ENCODE measurements around the gene TRIM7.

Gene TRIM7

DNA sequence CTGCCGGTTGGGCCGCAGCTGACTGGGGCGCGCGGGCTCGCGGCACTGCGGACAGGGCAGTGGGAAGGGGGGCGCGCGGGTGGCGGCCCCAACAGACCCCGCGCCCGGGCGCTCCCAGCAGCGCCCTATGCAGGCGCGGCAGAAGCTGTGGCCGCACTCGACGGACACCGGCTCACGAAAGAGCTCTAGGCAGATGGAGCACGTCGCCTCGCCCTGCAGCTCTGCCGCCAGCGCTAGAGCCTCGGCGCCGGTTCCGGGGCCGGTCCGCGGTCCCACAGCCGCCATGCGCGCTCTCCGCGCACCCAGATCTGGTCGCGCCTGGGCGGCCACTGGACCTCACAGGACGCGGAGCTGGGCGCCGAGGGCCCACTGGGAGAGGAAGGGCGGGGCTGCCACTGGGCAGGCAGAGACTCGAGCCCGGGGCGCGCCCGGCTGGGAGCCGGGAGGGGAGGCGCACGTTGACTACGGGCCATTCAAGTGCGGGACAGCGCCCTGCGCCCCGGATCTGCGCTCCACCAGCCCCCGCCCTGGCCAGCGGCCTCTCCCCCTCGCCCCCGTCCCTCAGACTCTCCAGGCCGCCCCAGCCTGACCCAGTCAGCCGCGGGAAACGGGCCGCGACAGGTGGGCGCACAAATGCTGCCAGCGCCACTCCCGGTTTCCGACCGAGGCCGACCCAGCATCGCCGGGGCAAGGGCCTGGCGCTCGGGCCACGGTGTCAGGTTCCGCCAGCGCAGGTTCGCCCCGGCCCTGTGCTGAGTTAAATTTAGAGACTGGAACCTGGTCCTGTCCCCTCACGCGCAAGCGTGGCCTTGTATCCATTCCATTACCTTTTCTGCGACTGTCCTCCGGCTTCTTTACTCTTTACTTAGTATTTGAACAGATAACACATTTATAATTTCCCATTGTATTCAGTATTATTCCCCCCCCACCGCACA is at the start of gene TRIM7:
Gene TRIM7, minus strand, starts transcription at position 371 of the 935 bp plus-strand sequence. Its CDS starts 86 bp downstream, at position 285.
- DNase-seq (ENCODE audit: low read depth in 1 of 2, low spot score in 1 of 2) = peak; percentile 61 to 66
- no peak for TF ChIP-seq JUND (IDR thresholded peaks at IDR 0.05; ENCODE audit: low read depth)
- in situ Hi-C loops (cut with HindIII; ENCODE audit: low pct_unique_long_range_greater_than_20kb, low sequenced_read_pairs) = no loop called here

DNA sequence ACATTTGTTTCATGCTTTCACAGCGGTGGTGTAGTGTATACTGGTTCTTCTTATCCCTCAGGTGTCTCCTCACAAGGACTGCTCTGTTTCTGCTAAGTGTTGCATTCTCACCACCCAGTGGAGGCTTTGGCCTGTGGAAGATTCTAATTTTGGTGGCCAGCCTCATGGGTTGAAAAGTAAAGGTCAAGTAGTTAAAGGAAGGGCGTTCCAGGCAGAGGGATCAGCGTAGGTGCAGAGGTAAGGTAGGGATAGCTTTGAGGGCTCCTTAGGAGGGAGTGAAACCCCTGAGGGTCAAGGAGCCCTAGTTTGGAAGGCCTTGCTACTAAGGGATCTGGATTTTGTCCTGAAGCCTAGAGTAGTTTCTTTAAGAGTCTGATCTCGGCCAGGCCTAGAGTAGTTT is 43.3 kb upstream of the TRIM7 start:
- in situ Hi-C loops (cut with HindIII; ENCODE audit: low pct_unique_long_range_greater_than_20kb, low sequenced_read_pairs) = no loop called here
- DNase-seq (ENCODE audit: low read depth in 1 of 2, low spot score in 1 of 2) = no peak
- no peak for TF ChIP-seq JUND (IDR thresholded peaks at IDR 0.05; ENCODE audit: low read depth)

DNA sequence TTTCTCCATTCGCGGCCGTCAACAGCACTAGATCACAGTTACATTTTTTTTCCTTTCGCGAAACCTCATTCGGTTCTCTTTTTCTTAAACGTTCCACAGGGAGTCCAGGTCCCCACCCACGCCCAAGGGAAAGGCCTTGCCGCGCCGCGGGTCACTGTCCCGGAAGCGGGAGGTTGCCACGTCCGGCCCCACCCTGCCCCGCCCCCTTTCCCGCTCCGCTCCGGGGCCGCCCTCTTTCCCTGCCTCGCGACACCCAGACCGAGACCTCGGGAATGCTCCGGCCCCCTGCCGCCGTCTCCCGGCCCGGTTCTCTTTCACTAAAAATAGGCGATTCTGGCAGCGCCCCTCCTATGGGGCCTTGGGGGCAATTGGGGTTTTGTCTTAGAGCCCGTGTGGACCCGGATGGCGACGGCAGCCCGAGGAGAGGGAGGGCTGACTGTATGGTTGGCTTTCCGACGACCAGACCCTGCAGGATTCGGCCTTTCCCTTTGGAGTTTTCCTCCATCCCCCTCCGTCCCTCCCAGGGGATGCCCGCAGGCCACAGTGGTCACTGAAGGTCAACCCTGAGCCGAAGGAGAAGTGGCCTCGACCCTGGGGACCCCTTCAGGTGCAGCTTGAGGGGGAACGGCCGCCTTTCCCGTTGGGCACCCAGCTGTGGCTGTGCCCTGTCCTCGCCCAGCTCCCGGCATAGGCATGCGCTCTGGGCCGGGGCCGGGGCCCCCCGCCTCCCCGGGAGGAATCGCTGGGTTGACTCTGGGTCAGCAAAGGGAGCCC is 41.5 kb upstream of the TRIM7 start:
- in situ Hi-C loops (cut with HindIII; ENCODE audit: low pct_unique_long_range_greater_than_20kb, low sequenced_read_pairs) = no loop called here
- peak; percentile 88 to 89 for DNase-seq (ENCODE audit: low read depth in 1 of 2, low spot score in 1 of 2)
- no peak for TF ChIP-seq JUND (IDR thresholded peaks at IDR 0.05; ENCODE audit: low read depth)

DNA sequence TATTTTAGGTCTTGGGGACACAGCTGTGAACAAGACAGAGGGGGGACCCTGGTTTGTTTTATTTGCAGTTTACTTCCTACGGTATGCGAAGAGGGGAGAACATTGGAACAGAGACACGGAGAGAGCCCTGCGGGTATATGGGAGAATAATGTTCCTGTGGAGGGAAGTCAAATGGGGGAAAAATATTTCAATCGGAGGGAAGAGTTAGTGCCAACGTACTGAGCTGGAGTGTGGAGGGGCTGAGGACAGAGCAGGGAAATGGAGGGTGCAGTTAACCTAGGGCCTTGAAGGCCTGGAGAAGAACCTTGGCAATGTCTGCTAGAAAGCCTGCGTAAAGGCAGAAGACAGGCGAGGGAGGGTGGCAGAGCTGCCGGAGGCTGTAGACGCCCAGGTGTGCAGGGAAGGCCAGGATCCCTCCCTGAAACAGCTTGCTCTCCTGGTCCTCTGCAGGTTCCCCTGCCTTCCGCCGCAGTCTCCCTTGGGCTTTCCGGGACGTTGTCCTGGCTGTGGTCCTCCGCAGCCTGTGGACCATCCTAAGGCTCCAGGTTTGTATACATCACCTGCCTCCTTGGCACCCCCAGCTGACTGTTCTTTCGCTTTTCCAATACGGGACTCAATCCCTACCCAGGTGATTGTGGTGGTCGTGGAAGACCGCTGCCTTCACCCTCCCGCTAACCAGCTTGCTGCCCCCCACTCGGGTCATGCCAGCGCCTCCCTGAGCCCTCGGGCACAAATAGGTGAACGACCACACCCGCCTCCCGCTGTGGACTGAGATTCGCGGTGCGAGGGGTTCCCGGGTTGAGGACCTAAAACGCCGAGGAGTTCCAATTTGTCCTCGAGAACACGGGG is 40.7 kb upstream of the TRIM7 start:
- no peak for DNase-seq (ENCODE audit: low read depth in 1 of 2, low spot score in 1 of 2)
- in situ Hi-C loops (cut with HindIII; ENCODE audit: low pct_unique_long_range_greater_than_20kb, low sequenced_read_pairs) = no loop called here
- no peak for TF ChIP-seq JUND (IDR thresholded peaks at IDR 0.05; ENCODE audit: low read depth)

DNA sequence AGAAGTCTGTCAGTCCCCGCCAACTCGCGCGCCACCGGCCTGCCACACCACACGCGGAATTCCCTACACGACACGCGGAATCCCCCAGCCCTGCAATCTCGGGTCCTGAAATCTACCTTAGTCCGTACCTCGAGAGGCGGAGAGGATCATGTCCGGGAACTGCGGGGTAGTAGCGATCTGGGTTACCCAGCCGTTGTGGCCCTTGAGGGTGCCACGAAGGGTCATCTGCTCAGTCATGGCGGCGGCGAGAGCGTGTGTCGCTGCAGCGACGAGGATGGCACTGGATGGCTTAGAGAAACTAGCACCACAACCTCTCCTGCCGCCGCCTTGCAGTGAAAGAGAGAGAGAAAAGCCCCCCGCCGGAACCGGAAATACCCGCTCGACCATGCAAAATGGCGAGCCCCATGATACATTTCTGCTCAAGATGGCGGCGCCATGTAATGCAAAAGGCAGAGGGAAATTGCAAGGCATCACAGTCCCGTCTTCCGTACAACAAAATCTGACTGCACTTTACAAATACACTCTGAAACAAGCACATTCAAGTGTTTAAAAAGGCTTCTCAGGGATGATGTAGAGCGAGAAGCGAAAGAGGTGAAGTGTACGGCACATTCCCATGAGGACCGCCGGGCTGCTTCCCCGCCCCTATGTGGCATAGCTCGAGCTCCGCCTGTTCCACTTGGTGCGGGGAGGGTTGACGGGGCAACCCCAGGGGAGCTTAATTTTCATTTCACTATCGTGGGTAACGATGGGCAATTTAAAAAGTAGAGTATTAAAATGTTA is 38.8 kb upstream of the TRIM7 start, which contains the start of gene RACK1:
Gene RACK1, minus strand, starts transcription at position 343 of the 780 bp plus-strand sequence. Its CDS starts 106 bp downstream, at position 237.
- peak; percentile 75 to 94 for DNase-seq (ENCODE audit: low read depth in 1 of 2, low spot score in 1 of 2)
- no peak for TF ChIP-seq JUND (IDR thresholded peaks at IDR 0.05; ENCODE audit: low read depth)
- in situ Hi-C loops (cut with HindIII; ENCODE audit: low pct_unique_long_range_greater_than_20kb, low sequenced_read_pairs) = no loop called here

DNA sequence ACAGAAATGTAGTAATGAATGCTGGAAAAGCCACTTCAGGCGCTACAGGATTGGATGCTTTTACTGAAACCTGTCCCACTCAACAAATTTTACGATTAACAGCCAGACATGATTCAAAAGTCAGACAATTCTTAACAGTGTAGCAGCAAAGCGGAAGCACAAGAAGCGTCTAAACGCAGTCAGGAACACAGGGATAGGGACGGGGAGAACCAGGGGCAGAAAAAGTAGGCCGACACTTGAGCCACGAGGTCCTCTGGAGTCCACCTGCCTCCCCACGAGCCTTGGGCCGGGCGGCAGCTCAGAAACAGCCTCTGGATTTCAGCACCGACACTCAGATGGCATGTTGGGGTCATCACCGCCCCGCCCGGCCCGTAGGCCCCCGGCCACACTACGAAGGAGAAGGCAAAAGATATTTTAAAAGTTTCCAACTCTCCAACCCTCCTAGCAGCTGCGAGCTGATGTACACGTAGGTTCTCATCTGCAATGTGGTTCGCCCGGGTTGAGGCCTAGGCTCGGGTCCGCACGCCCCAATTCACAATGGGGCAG is 38.1 kb upstream of the TRIM7 start:
- TF ChIP-seq JUND (IDR thresholded peaks at IDR 0.05; ENCODE audit: low read depth) = no peak
- no peak for DNase-seq (ENCODE audit: low read depth in 1 of 2, low spot score in 1 of 2)
- in situ Hi-C loops (cut with HindIII; ENCODE audit: low pct_unique_long_range_greater_than_20kb, low sequenced_read_pairs) = no loop called here

DNA sequence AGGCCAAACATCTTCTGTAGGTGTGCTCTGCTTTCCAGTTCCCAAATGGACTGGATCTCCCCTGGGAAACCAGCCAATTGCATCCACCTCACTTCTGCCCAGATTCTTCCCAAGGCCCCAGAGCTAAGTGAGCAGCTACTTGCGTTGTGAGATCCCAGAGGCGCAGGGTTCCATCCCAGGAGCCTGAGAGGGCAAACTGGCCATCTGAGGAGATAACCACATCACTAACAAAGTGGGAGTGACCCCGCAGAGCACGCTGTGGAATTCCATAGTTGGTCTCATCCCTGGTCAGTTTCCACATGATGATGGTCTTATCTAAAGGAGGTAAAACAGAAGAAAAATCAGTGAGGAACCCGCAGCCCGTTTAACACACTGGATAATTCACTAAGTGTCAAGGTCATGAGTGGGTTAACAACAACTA is 37.0 kb upstream of the TRIM7 start:
- DNase-seq (ENCODE audit: low read depth in 1 of 2, low spot score in 1 of 2) = no peak
- TF ChIP-seq JUND (IDR thresholded peaks at IDR 0.05; ENCODE audit: low read depth) = no peak
- in situ Hi-C loops (cut with HindIII; ENCODE audit: low pct_unique_long_range_greater_than_20kb, low sequenced_read_pairs) = no loop called here

DNA sequence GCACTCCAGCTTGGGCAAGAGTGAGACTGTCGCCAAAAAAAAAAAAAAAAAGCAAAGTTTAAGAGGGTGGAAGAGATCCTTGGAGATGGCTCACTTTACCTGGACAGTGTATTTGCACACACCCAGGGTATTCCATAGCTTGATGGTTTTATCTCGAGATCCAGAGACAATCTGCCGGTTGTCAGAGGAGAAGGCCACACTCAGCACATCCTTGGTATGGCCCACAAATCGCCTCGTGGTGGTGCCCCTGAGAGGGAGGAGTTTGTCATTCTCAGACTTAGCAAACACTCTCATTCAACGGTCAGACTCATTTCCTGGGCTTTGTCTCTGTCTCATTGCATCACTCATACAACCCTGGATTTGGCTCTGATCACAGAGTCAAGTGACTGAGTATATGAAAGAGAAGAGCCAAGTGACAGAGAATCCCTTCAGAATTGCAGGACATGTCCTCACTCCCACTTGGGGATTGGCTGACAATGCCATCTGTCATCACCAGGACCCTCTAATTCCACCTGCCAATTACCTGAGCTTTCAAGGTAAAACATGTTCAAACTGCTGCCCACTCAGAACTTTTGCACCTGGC is 36.5 kb upstream of the TRIM7 start:
- no peak for TF ChIP-seq JUND (IDR thresholded peaks at IDR 0.05; ENCODE audit: low read depth)
- no peak for DNase-seq (ENCODE audit: low read depth in 1 of 2, low spot score in 1 of 2)
- in situ Hi-C loops (cut with HindIII; ENCODE audit: low pct_unique_long_range_greater_than_20kb, low sequenced_read_pairs) = no loop called here

DNA sequence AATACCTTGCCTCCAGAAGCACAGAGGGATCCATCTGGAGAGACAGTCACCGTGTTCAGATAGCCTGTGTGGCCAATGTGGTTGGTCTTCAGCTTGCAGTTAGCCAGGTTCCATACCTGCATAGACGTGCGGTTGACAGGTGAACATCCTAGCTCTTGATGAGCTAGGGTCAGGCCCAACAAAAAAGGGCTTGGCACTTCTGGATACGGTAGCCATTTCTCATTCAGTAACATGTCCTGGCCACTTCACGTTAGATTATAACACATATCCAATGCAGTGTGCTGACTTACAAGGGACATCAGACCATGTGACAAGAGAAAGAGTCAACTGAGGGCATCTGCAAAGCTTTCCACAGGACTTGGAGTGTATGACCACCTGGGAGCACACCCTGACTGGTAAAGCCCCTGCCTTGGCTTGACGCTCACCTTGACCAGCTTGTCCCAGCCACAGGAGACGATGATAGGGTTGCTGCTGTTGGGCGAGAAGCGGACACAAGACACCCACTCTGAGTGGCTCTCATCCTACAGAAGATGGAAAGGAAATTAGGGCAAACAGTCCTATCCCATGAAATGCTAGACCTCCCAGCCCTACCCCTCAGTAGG is 34.2 kb upstream of the TRIM7 start:
- no peak for DNase-seq (ENCODE audit: low read depth in 1 of 2, low spot score in 1 of 2)
- no peak for TF ChIP-seq JUND (IDR thresholded peaks at IDR 0.05; ENCODE audit: low read depth)
- in situ Hi-C loops (cut with HindIII; ENCODE audit: low pct_unique_long_range_greater_than_20kb, low sequenced_read_pairs) = no loop called here

DNA sequence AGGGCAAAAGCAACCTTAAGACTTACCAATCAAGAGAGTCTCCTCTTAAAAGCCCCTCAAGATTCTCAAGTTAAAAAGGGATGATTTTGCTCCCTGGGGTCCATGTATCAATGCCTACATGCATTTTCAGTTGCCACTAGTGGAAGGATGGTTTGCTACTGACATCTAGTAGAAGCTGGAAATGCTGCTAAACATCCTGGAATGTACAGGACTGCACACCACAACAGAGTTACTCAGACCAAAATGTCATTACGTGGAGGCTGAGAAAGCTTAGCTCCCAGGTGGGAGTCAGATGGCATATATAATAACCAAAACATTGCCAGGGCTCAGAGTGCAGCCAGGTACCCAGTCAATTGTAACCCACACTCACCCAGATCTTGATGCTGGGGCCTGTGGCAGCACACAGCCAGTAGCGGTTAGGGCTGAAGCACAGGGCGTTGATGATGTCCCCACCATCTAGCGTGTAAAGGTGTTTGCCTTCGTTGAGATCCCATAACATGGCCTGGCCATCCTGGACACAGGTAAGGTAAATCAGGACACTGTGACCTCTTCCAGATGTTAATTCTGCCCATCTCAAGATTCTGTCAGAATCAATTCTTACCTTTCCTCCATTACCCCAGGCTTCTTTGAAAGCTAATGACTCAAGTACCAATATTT is 32.9 kb upstream of the TRIM7 start:
- in situ Hi-C loops (cut with HindIII; ENCODE audit: low pct_unique_long_range_greater_than_20kb, low sequenced_read_pairs) = no loop called here
- TF ChIP-seq JUND (IDR thresholded peaks at IDR 0.05; ENCODE audit: low read depth) = no peak

More for the DNA sequence above, 32.9 kb upstream of the TRIM7 start:
- no peak for DNase-seq (ENCODE audit: low read depth in 1 of 2, low spot score in 1 of 2)

Measured in T47D (cell line).